Measurements from ENCODE around the gene TMEM38A.
"Not testable (repeated sequence)": the region's sequence is repeated elsewhere in the genome, so short reads cannot be mapped to it uniquely, and the experiment has no call there.

The TMEM38A gene

GRCh38 chr19:16668176-16668575 lies 7.2 kb downstream of the TMEM38A start:
- no peaks in the 10 kb centered on the region for H3K4me1 ChIP-seq (ENCODE audit: control insufficient read depth, insufficient read depth, low read length)
- no peaks in the 10 kb centered on the region for H3K36me3 ChIP-seq (ENCODE audit: control insufficient read depth in 2 of 2, insufficient read depth in 1 of 2, low read length in 2 of 2)
- ChIA-PET POLR2A (no interaction called here), CTCF (no interaction called here)
- H3K9me3 ChIP-seq (ENCODE audit: control insufficient read depth, insufficient read depth, low read depth, low read length), result no peaks in the 10 kb centered on the region
- H3K4me3 ChIP-seq (ENCODE audit: low read depth, low read length), result no peak overlapping the region
- H3K27ac ChIP-seq (ENCODE audit: extremely low read depth, low read depth, low read length), result no peak overlapping the region
- TF ChIP-seq ZSCAN4 (tag by site-specific recombination; IDR thresholded peaks at IDR 0.05), result no peak
- no peak for TF ChIP-seq PATZ1 (tag by site-specific recombination; IDR thresholded peaks at IDR 0.05)

GRCh38 chr19:16668702-16669101 lies 7.8 kb downstream of the TMEM38A start:
- H3K4me1 ChIP-seq (ENCODE audit: control insufficient read depth, insufficient read depth, low read length); H3K9me3 ChIP-seq (ENCODE audit: control insufficient read depth, insufficient read depth, low read depth, low read length); H3K36me3 ChIP-seq (ENCODE audit: control insufficient read depth in 2 of 2, insufficient read depth in 1 of 2, low read length in 2 of 2); POLR2A ChIA-PET; H3K27ac ChIP-seq (ENCODE audit: extremely low read depth, low read depth, low read length); CTCF ChIA-PET; H3K4me3 ChIP-seq (ENCODE audit: low read depth, low read length): not testable (repeated sequence)
- TF ChIP-seq PRDM10 (tag by site-specific recombination; IDR thresholded peaks at IDR 0.05), result 0 out of 2 replicates have a peak, but pooled peaks have one; percentile 38

- no peaks in the 10 kb centered on the region for H3K9me3 ChIP-seq (ENCODE audit: control insufficient read depth, insufficient read depth, low read depth, low read length)
- H3K4me3 ChIP-seq (ENCODE audit: low read depth, low read length), result no peak overlapping the region
- ChIA-PET POLR2A (no interaction called here), CTCF (no interaction called here)
- H3K4me1 ChIP-seq (ENCODE audit: control insufficient read depth, insufficient read depth, low read length), result no peaks in the 10 kb centered on the region
- H3K27ac ChIP-seq (ENCODE audit: extremely low read depth, low read depth, low read length), result no peak overlapping the region
- TF ChIP-seq ZNF211 (tag by site-specific recombination; IDR thresholded peaks at IDR 0.05; ENCODE audit: low read depth), result no peak
- H3K36me3 ChIP-seq (ENCODE audit: control insufficient read depth in 2 of 2, insufficient read depth in 1 of 2, low read length in 2 of 2), result no peaks in the 10 kb centered on the region
These were observed 9.4 kb downstream of the TMEM38A start for GRCh38 chr19:16670291-16670690.

GRCh38 chr19:16671652-16672274 lies 10.8 kb downstream of the TMEM38A start:
- no peaks in the 10 kb centered on the region for H3K9me3 ChIP-seq (ENCODE audit: control insufficient read depth, insufficient read depth, low read depth, low read length)
- no peak for TF ChIP-seq ZNF280C (tag by site-specific recombination; IDR thresholded peaks at IDR 0.05)
- TF ChIP-seq HIC1 (tag by site-specific recombination; IDR thresholded peaks at IDR 0.05), result no peak
- no peak for TF ChIP-seq ELK4 (IDR thresholded peaks at IDR 0.05; ENCODE audit: borderline replicate concordance, low read depth, low read length)
- no peak for TF ChIP-seq ZNF223 (tag by site-specific recombination; IDR thresholded peaks at IDR 0.05)
- TF ChIP-seq ZNF670 (tag by site-specific recombination; IDR thresholded peaks at IDR 0.05; ENCODE audit: low read depth), result no peak
- no peak for TF ChIP-seq ZNF660 (tag by site-specific recombination; IDR thresholded peaks at IDR 0.05)
- no peak overlapping the region for H3K4me3 ChIP-seq (ENCODE audit: low read depth, low read length)
- ChIA-PET POLR2A (interaction anchor here (0.9 kb wide), 1 partner anchor 10 kb away, joined by 3 read pairs; the partner anchor contains the start of gene TMEM38A), CTCF (no interaction called here)
- H3K36me3 ChIP-seq (ENCODE audit: control insufficient read depth in 2 of 2, insufficient read depth in 1 of 2, low read length in 2 of 2), result no peaks in the 10 kb centered on the region
- H3K27ac ChIP-seq (ENCODE audit: extremely low read depth, low read depth, low read length), result no peak overlapping the region
- H3K4me1 ChIP-seq (ENCODE audit: control insufficient read depth, insufficient read depth, low read length), result no peaks in the 10 kb centered on the region

All from HEK293 (cell line).